A549 (cell line): ENCODE measurements around the gene SEMA3B. TPM values are rescaled to one million over a fixed set of nuclear protein-coding genes. Genes with fewer than 3 reads are reported as not detected.

Source experiments
- ATAC-seq, 2 experiments: fragments of 200-7000 bp in 1 of 2; fragments of >200 bp in 1 of 2; cut with Nextera tagmentation in 1 of 2; cut with Tn5 transposase in 1 of 2; 3 replicates each; pipeline versions ENCODE4 v1.8.0 to v1.9.1; 2018 to 2020; ENCODE audit warnings: mild to moderate bottlenecking in 1 of 2, moderate library complexity in 1 of 2
- CTCF ChIA-PET: fragments of 300-600 bp; sonication (Branson Sonifier 250); formaldehyde crosslinking; extraction: SDS; loops from one replicate; lab custom pipeline; 2021; ENCODE audit warnings: antibody characterized with exemption, inconsistent platforms; lab: Yijun Ruan, JAX
- POLR2A ChIA-PET: fragments of 350-600 bp; formaldehyde crosslinking; extraction: SDS; loops from one replicate; lab custom pipeline; 2021; ENCODE audit warnings: antibody characterized with exemption, inconsistent platforms; lab: Yijun Ruan, JAX
- DNase-seq, 2 experiments: peaks; one replicate each; pipeline versions ENCODE4 v3.0.0 to v3.0.0-alpha.2; 2011 to 2016; ENCODE audit warnings: low read depth in 1 of 2, low spot score in 1 of 2
- FAIRE-seq: peaks from 2 replicates; lab custom pipeline; 2011; peaks lifted over from hg19 to GRCh38; lab: Jason Lieb, UNC
- H3K27ac ChIP-seq, 2 experiments: fragments of >200 bp; sonication (Bioruptor Twin); formaldehyde crosslinking; 3 replicates each; pipeline ENCODE4 v1.5.1; 2016 to 2017
- H3K4me1 ChIP-seq: fragments of >200 bp; sonication (Bioruptor Twin); formaldehyde crosslinking; 3 replicates; pipeline ENCODE4 v1.6.1; 2016
- H3K4me2 ChIP-seq: fragments of >200 bp; sonication (Bioruptor Twin); formaldehyde crosslinking; 3 replicates; pipeline ENCODE4 v1.6.1; 2016
- H3K4me3 ChIP-seq: fragments of >200 bp; sonication (Bioruptor Twin); formaldehyde crosslinking; 3 replicates; pipeline ENCODE4 v1.5.1; 2016
- H3K9me3 ChIP-seq: fragments of >200 bp; sonication (Bioruptor Twin); formaldehyde crosslinking; 3 replicates; pipeline ENCODE4 v1.6.1; 2016
- CBX2 ChIP-seq: fragments of 200-600 bp; sonication (generic); IDR thresholded peaks from 2 replicates; pipeline ENCODE4 v1.6.1; 2016; ENCODE audit warnings: low read depth, mild to moderate bottlenecking, borderline replicate concordance
- CEBPB ChIP-seq, 2 experiments: fragments of >200 bp in 1 of 2; sonication (Bioruptor Twin) in 1 of 2; formaldehyde crosslinking in 1 of 2; IDR thresholded peaks; 2 replicates each; pipeline ENCODE4 v1.6.1; 2012 to 2016
- CHD2 ChIP-seq: fragments of 150-350 bp; IDR thresholded peaks from 2 replicates; pipeline ENCODE4 v1.6.1; 2014; ENCODE audit warnings: low read length; ENCODE audit not compliant: partially characterized antibody
- CTCF ChIP-seq: fragments of >200 bp; sonication (Bioruptor Twin); formaldehyde crosslinking; IDR thresholded peaks from 3 replicates; pipeline ENCODE4 v1.5.1; 2016
- E2F6 ChIP-seq: IDR thresholded peaks from 2 replicates; pipeline ENCODE4 v1.6.1; 2012; ENCODE audit warnings: low read depth, borderline replicate concordance
- EHF ChIP-seq: fragments of 250-450 bp; sonication (Bioruptor Pico); IDR thresholded peaks from 2 replicates; pipeline ENCODE4 v1.5.0; 2020; ENCODE audit warnings: mild to moderate bottlenecking
- ELK1 ChIP-seq: fragments of 150-350 bp; IDR thresholded peaks from 2 replicates; pipeline ENCODE4 v1.6.1; 2014; ENCODE audit warnings: low read depth, mild to moderate bottlenecking, low read length
- FOSL2 ChIP-seq, 2 experiments: fragments of 450-650 bp in 1 of 2; fragments of >200 bp in 1 of 2; sonication (Bioruptor Twin) in 1 of 2; formaldehyde crosslinking; IDR thresholded peaks; 2 replicates each; pipeline versions ENCODE4 v1.5.0 to v1.6.1; 2016 to 2020; ENCODE audit warnings: mild to moderate bottlenecking in 1 of 2, moderate library complexity in 1 of 2
- GATA3 ChIP-seq: IDR thresholded peaks from 2 replicates; pipeline ENCODE4 v1.6.1; 2012; ENCODE audit warnings: borderline replicate concordance
- HES2 ChIP-seq: fragments of >200 bp; sonication (Bioruptor Twin); formaldehyde crosslinking; IDR thresholded peaks from 2 replicates; pipeline ENCODE4 v1.6.1; 2016
- HEYL ChIP-seq: fragments of 250-450 bp; sonication (Bioruptor Pico); IDR thresholded peaks from 2 replicates; pipeline ENCODE4 v1.8.0; 2021; ENCODE audit warnings: mild to moderate bottlenecking, moderate library complexity
- HMGXB4 ChIP-seq: fragments of 250-450 bp; sonication (Bioruptor Pico); IDR thresholded peaks from 2 replicates; pipeline ENCODE4 v1.5.0; 2021; ENCODE audit warnings: mild to moderate bottlenecking, moderate library complexity, borderline replicate concordance
- JUN ChIP-seq, 2 experiments: fragments of >200 bp; sonication (Bioruptor Twin); formaldehyde crosslinking; IDR thresholded peaks; 2 replicates in 1 of 2; 3 replicates in 1 of 2; pipeline ENCODE4 v1.6.1; 2016 to 2017
- JUNB ChIP-seq: fragments of >200 bp; sonication (Bioruptor Twin); formaldehyde crosslinking; IDR thresholded peaks from 2 replicates; pipeline ENCODE4 v1.6.1; 2016
- MAFK ChIP-seq: fragments of 450-650 bp; IDR thresholded peaks from 2 replicates; pipeline ENCODE4 v1.6.1; 2014; ENCODE audit not compliant: partially characterized antibody
- NPAS2 ChIP-seq: fragments of 250-450 bp; sonication (Bioruptor Pico); IDR thresholded peaks from 2 replicates; pipeline ENCODE4 v1.8.0; 2022; ENCODE audit warnings: mild to moderate bottlenecking, moderate library complexity, borderline replicate concordance
- NR3C1 ChIP-seq: fragments of >200 bp; sonication (Bioruptor Twin); formaldehyde crosslinking; IDR thresholded peaks from 3 replicates; pipeline ENCODE4 v1.6.1; 2017
- PBX3 ChIP-seq: IDR thresholded peaks from 2 replicates; pipeline ENCODE4 v1.6.1; 2012
- RAD21 ChIP-seq, 2 experiments: fragments of >200 bp in 1 of 2; sonication (Bioruptor Twin) in 1 of 2; formaldehyde crosslinking in 1 of 2; IDR thresholded peaks in 1 of 2; conservative IDR thresholded peaks in 1 of 2; 2 replicates in 1 of 2; 3 replicates in 1 of 2; pipeline ENCODE4 v1.6.1; 2012 to 2018; ENCODE audit warnings: inconsistent platforms in 1 of 2
- TP53 ChIP-seq: fragments of 250-450 bp; sonication (Bioruptor Pico); IDR thresholded peaks from 2 replicates; pipeline ENCODE4 v1.5.0; 2021; ENCODE audit warnings: mild to moderate bottlenecking, moderate library complexity
- WGBS: methylation state at CpG from one replicate; pipeline ENCODE4 v1.1.6; 2017; ENCODE audit errors: missing lambda C conversion rate; 5-methylcytosine and 5-hydroxymethylcytosine counted together
- polyA plus RNA-seq, 4 experiments: library from polyadenylated mRNA; depleted of rRNA in 3 of 4; stranded (reverse); fragments of >200 nt; fragmentation: RNase III in 1 of 4; extraction: RNeasy Plus Mini Kit Qiagen cat#74134 plus additional on column Dnase treatment in 1 of 4; gene quantifications; 2 replicates in 3 of 4; 3 replicates in 1 of 4; pipeline ENCODE4 v1.2.3, GENCODE V29; 2011 to 2017

Gene SEMA3B
- polyA plus RNA-seq, 2 of the 4 experiments (the other 2 are of a cell fraction): 6.5 to 7.4 TPM

- FAIRE-seq: no peak
- TF ChIP-seq GATA3: no peak
- TF ChIP-seq FOSL2 (IDR thresholded peaks at IDR 0.05): no peak
- no peak for TF ChIP-seq FOSL2 (CRISPR knock-in tag; IDR thresholded peaks at IDR 0.05)
- TF ChIP-seq JUN (IDR thresholded peaks at IDR 0.05): no peak
- TF ChIP-seq PBX3: no peak
- no peak for TF ChIP-seq TP53 (CRISPR knock-in tag)
- TF ChIP-seq HES2: no peak
- no peak for TF ChIP-seq EHF (CRISPR knock-in tag)
- no peak for TF ChIP-seq E2F6
- no peak for TF ChIP-seq HMGXB4 (CRISPR knock-in tag)
- TF ChIP-seq NPAS2 (CRISPR knock-in tag): no peak
- TF ChIP-seq CBX2: no peak
- TF ChIP-seq MAFK: no peak
- no peak for TF ChIP-seq CTCF
- TF ChIP-seq CEBPB (IDR thresholded peaks at IDR 0.05): no peak
- no peak for TF ChIP-seq RAD21 (conservative IDR thresholded peaks at IDR 0.05 in 1 of 2, IDR thresholded peaks at IDR 0.05 in 1 of 2)
- TF ChIP-seq ELK1: no peak
- no peak for TF ChIP-seq JUNB
- no peak for TF ChIP-seq CHD2
- no peak for TF ChIP-seq NR3C1
- TF ChIP-seq HEYL (CRISPR knock-in tag): no peak
- TF ChIP-seq, all 56 proteins: peak for 0
- 87% methylated on average over 5 of the region's 6 CpGs for WGBS
- H3K27ac ChIP-seq: peak overlapping the region in 1 of 2 experiments; percentile 94; a peak in 3 of 6 replicates
- ChIA-PET CTCF (interaction anchor here (0.7 to 7.4 kb wide), 7 partner anchors 9 to 72 kb away, joined by 3 to 60 read pairs (median 10); no protein-coding TSS in a partner anchor), POLR2A (interaction anchor here (1.9 kb wide), 1 partner anchor 30 kb away, joined by 4 read pairs; the partner anchor contains the start of gene GNAI2)
- H3K4me1 ChIP-seq: peaks cover 76% of the 10 kb centered on the region
- DNase-seq (no peak), ATAC-seq (no peak)
- H3K4me2 ChIP-seq: no peak overlapping the region; the same call in 2 of the 3 replicates
- H3K9me3 ChIP-seq: no peaks in the 10 kb centered on the region
- no peak overlapping the region for H3K4me3 ChIP-seq
Observed at GRCh38 chr3:50266017-50266416, 2.9 kb upstream of the SEMA3B start.
